Measurements from ENCODE around the gene MIA3. TPM values are rescaled to one million over a fixed set of nuclear protein-coding genes. Genes with fewer than 3 reads are reported as not detected.
A peak's percentile ranks its signal among the peaks of the same experiment; 100 is the strongest.

Gene MIA3
- total RNA-seq, 1 experiment from 2014 or later: 25.5 TPM

DNA sequence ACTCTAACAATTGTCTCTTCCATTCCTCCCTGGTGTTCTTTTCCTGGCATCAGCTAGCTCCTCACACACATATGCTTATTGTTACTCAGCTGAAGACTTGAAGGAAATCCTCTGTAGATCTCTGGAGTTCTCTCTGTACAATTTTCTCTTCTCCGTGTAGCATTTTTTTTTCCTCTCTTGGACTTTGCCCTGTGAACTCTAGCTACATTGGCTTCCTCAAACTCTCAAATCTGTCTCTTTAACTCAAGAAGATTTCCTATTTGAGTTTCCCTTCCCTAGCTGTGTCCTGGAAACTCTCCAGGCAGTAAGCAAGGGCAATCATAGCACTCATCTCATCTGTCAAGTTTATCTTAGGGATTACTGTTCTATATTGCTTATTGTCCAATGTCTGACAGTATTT is 4.3 kb upstream of the MIA3 start:
- in situ Hi-C loops (cut with HindIII; ENCODE audit: low pct_unique_long_range_greater_than_20kb, low sequenced_read_pairs): no loop called here
- DNase-seq (ENCODE audit: low read depth): no peak

- in situ Hi-C loops (cut with HindIII; ENCODE audit: low pct_unique_long_range_greater_than_20kb, low sequenced_read_pairs): no loop called here
- DNase-seq (ENCODE audit: low read depth): no peak
These were observed 1.4 kb upstream of the MIA3 start for GRCh38 chr1:222616525-222616924.

DNA sequence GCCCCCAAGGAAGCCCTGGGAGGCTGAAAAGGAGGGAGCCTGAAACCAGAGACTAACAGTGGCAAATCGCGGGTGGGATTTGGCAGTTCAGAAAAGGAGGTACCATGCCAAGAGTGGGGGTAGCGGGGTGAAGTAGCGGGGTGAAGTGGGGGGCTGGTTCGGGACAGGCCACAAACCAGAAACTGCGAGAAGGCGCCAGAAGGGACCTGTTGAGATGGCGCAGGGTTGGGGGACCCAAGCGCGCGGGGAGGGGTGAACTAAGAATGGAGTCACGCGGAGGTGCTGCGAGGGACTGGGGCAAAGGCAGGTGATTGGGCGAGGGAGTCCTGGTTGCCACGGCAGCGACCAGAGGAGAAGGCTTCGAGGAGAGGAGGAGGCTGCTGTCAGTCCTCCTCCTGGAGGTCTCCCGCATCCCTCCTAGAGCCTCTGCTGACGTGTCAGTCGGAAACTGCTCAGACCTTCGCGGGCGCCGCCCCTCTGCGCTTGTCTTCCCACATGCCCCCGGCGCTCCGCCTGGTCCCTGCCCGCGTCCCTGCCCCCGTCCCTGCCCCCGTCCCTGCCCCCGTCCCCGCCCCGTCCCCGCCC is 438 bp upstream of the MIA3 start:
- peak; percentile 96 for DNase-seq (ENCODE audit: low read depth)
- in situ Hi-C loops (cut with HindIII; ENCODE audit: low pct_unique_long_range_greater_than_20kb, low sequenced_read_pairs): no loop called here

GRCh38 chr1:222618880-222619596 is 1.1 kb downstream of the MIA3 start:
- peak; percentile 6 for DNase-seq (ENCODE audit: low read depth)
- in situ Hi-C loops (cut with HindIII; ENCODE audit: low pct_unique_long_range_greater_than_20kb, low sequenced_read_pairs): no loop called here

GRCh38 chr1:222620566-222620965 is 2.7 kb downstream of the MIA3 start:
- in situ Hi-C loops (cut with HindIII; ENCODE audit: low pct_unique_long_range_greater_than_20kb, low sequenced_read_pairs): no loop called here
- no peak for DNase-seq (ENCODE audit: low read depth)

DNA sequence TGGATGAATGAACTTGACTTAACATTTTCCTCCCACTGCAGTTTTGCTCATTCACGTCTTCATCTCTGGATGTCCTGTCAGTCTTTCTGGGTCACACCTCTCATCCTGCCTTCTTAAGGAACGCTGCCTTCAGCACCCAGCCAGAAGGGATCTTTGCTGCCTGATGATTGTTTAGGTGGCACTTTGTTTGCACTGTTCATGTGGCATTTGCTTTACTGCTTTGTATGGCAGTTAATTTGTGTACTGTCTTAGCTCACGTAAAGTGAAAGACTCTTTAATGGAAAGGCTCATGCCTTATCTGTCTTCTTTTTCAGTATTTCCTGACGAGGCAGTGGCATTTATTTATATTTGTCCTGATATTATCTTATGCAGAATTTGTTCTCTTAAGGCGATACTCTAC is 4.9 kb downstream of the MIA3 start:
- DNase-seq (ENCODE audit: low read depth): no peak
- in situ Hi-C loops (cut with HindIII; ENCODE audit: low pct_unique_long_range_greater_than_20kb, low sequenced_read_pairs): no loop called here

GRCh38 chr1:222623458-222623857 is 5.6 kb downstream of the MIA3 start:
- DNase-seq (ENCODE audit: low read depth): no peak
- in situ Hi-C loops (cut with HindIII; ENCODE audit: low pct_unique_long_range_greater_than_20kb, low sequenced_read_pairs): no loop called here

DNA sequence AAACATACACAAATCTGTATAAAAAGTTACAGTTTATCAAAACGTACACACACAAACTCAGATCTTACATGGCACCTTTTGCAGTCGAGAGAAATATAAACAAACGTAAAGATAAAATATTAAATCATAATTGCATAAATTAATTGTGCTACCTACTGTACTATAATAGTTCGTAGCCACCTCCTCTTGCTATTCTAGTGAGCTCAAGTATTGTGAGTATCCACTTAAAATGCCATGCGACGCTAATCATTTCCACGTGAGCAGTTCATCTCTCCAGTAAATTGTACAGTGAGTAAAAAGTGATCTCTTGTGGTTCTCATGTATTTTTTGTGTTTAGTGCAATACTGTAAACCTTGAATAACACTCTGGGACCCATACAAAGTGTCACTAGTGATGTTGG is 6.3 kb downstream of the MIA3 start:
- in situ Hi-C loops (cut with HindIII; ENCODE audit: low pct_unique_long_range_greater_than_20kb, low sequenced_read_pairs): no loop called here
- DNase-seq (ENCODE audit: low read depth): no peak

DNA sequence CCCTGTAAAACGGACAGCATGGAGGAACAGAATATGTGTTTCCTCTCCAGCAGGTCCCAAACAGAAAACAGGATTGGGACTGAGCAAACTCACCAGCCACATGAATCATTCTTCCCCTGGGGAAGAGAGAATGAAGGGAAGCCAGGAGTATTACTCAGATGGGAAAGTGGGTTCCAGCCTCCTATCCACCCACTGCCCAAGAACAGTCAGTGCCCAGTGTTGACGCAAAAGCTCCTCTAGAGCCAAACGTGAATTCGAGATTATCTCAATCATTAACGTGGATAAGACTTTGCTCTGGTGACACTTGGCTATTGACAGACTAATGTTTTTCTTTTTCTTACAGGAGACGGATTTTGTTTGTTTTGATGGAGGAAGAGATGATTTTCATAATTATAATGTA is 9.3 kb downstream of the MIA3 start:
- DNase-seq (ENCODE audit: low read depth): no peak
- in situ Hi-C loops (cut with HindIII; ENCODE audit: low pct_unique_long_range_greater_than_20kb, low sequenced_read_pairs): no loop called here

DNA sequence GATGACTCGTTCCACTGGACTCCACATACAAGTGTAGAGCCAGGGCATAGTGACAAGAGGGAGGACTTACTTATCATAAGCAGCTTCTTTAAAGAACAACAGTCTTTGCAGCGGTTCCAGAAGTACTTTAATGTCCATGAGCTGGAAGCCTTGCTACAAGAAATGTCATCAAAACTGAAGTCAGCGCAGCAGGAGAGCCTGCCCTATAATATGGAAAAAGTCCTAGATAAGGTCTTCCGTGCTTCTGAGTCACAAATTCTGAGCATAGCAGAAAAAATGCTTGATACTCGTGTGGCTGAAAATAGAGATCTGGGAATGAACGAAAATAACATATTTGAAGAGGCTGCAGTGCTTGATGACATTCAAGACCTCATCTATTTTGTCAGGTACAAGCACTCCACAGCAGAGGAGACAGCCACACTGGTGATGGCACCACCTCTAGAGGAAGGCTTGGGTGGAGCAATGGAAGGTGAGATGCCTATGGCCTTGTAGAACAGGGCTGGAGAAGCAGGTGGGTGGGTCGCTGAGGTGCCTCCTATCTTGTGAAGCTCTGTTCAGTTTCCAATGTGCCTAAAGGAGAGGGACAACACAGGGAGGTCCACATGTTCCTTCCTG is 12.1 kb downstream of the MIA3 start:
- no peak for DNase-seq (ENCODE audit: low read depth)
- in situ Hi-C loops (cut with HindIII; ENCODE audit: low pct_unique_long_range_greater_than_20kb, low sequenced_read_pairs): no loop called here

GRCh38 chr1:222631611-222632208 is 13.8 kb downstream of the MIA3 start:
- in situ Hi-C loops (cut with HindIII; ENCODE audit: low pct_unique_long_range_greater_than_20kb, low sequenced_read_pairs): no loop called here
- no peak for DNase-seq (ENCODE audit: low read depth)

DNA sequence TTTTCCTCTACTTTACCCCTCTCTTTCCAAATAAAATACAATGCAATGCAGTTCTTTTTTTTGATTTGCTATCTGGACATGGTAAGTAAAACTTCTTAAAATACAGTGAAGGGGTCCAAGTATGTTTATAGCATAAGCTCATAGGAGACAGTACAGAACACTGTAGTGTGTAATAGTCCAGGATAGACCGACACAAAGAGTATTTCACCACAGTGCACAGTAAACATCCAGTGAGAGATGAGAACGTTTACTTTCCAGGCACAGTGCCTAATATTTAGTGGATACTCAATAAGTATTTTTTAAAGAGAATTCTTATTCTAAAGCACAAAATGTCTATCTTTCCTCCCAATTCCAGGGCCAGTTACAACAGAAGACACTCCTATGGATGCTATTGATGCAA is 14.9 kb downstream of the MIA3 start:
- in situ Hi-C loops (cut with HindIII; ENCODE audit: low pct_unique_long_range_greater_than_20kb, low sequenced_read_pairs): no loop called here
- no peak for DNase-seq (ENCODE audit: low read depth)

GRCh38 chr1:222634180-222635013 is 16.5 kb downstream of the MIA3 start:
- in situ Hi-C loops (cut with HindIII; ENCODE audit: low pct_unique_long_range_greater_than_20kb, low sequenced_read_pairs): no loop called here

DNA sequence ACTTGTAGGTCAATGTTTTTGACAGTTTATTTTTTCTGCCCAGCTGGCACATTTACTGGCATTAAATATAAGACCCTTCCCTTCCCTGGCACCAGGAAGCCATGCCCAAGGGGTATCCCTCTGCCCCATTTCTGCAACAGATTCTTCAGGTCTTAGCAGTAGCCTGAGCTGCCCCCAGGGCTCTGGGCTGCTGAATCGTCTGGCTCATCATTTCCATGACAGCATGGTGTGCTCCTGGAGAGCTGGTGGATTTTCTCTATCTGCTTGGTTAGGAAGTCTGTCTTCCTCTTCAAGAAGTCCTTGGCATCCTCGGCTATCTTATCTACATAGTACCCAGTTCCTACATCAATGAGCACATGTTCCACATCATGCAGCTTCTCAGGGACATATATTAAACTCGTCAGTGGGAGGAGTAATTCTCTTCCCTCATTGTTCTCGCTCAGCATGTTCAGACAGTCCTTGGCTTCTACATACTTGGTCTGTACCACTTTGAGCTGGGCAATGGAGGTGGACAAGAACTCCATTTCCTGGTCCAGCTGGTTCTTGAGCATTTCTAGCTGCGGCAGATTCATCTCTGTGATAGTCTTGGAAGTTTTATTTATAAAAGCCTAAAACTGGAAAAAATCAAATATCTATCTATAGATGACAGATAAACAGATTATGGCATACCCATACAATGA is 23.5 kb downstream of the MIA3 start:
- in situ Hi-C loops (cut with HindIII; ENCODE audit: low pct_unique_long_range_greater_than_20kb, low sequenced_read_pairs): no loop called here
- no peak for DNase-seq (ENCODE audit: low read depth)

More at GRCh38 chr1:222634180-222635013, 16.5 kb downstream of the MIA3 start:
- DNase-seq (ENCODE audit: low read depth): peak; percentile 61

- DNase-seq (ENCODE audit: low read depth): no peak
- in situ Hi-C loops (cut with HindIII; ENCODE audit: low pct_unique_long_range_greater_than_20kb, low sequenced_read_pairs): no loop called here
These were observed 24.6 kb downstream of the MIA3 start for GRCh38 chr1:222642468-222642867.

- in situ Hi-C loops (cut with HindIII; ENCODE audit: low pct_unique_long_range_greater_than_20kb, low sequenced_read_pairs): no loop called here
- DNase-seq (ENCODE audit: low read depth): no peak
These were observed 25.7 kb downstream of the MIA3 start for GRCh38 chr1:222643606-222643937.

- DNase-seq (ENCODE audit: low read depth): peak; percentile 99
- in situ Hi-C loops (cut with HindIII; ENCODE audit: low pct_unique_long_range_greater_than_20kb, low sequenced_read_pairs): no loop called here
These were observed 26.2 kb downstream of the MIA3 start for GRCh38 chr1:222643938-222644635.

DNA sequence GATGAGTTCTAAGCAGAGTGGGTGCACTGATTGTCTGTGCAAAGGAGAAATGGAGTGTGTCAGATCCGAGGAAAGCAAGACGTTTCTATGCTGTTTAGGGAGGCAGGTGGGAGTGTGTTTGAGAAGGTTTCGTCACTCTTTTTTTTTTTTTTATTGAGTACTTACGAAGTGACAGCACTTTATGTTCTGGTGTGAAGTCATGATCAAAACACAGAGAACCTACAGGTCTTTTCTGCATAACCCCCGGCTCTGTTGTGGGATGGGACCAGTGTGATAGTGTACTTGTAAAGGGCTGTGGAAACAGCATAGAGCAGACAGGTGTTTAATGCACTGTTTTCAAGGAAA is 26.7 kb downstream of the MIA3 start:
- DNase-seq (ENCODE audit: low read depth): no peak
- in situ Hi-C loops (cut with HindIII; ENCODE audit: low pct_unique_long_range_greater_than_20kb, low sequenced_read_pairs): no loop called here

Data from Caki2 (cell line).